Measurements from ENCODE around the gene TENM3. TPM values are rescaled to one million over a fixed set of nuclear protein-coding genes. Genes with fewer than 3 reads are reported as not detected.

TENM3 gene
- total and polyA plus RNA-seq, 2 of the 8 experiments (the other 6 are each of a cell fraction or from before 2014, with no cell fraction given) = 36.9 to 69.3 TPM

DNA sequence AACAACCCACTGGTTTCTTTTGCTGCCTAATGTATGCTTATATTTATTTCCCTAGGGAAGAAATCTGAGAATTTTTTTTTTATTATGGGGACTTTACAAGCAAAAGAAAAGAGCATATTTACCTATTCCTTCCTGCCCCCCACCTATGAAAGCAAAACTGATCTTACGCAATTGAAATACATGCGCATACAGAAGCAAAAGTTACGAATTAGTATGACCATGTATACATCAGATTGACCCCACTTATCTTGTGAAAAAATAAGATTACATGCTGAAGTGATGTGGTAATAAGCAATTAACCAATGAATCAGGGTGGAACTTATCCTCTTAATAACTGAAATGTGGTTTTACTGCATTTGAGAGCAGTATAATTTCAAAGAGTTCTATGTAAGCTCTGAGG lies 151.0 kb downstream of the TENM3 start:
- 85% methylated on average over 3 of the region's 3 CpGs; no CpG with 5 or more reads in 1 of the 2 experiments for WGBS, 2 experiments (ENCODE audit: extremely low coverage in 1 of 2, insufficient coverage in 1 of 2, insufficient read length in 1 of 2, insufficient replicate concordance in 2 of 2, low coverage in 1 of 2, low lambda C conversion rate in 2 of 2, missing lambda C conversion rate in 1 of 2)
- peaks cover 0 to 1% (median 0%) of the 10 kb centered on the region in 4 experiments; a peak in 1 of 7 replicates for H3K27me3 ChIP-seq (replicated peaks in 1 of 4; ENCODE audit: control insufficient read depth in 3 of 4, extremely low read depth in 1 of 4, insufficient read depth in 3 of 4, low read length in 3 of 4)
- CTCF ChIA-PET (ENCODE audit: partially characterized antibody) = interaction anchor here (1.7 kb wide), 1 partner anchor 9 kb away, joined by 3 read pairs; no protein-coding TSS in a partner anchor
- H4K91ac ChIP-seq (replicated peaks; ENCODE audit: insufficient read length, low read length) = no peak overlapping the region
- H3K9me3 ChIP-seq (ENCODE audit: insufficient read depth in 2 of 2, low read depth in 1 of 2, low read length in 1 of 2) = no peaks in the 10 kb centered on the region
- no peaks in the 10 kb centered on the region for H3K79me1 ChIP-seq (ENCODE audit: low read depth, low read length)
- H2BK120ac ChIP-seq (replicated peaks; ENCODE audit: low read depth, low read length) = no peak overlapping the region
- H3K27ac ChIP-seq (ENCODE audit: low read depth, low read length) = no peak overlapping the region
- no peak overlapping the region for H3K4ac ChIP-seq (replicated peaks; ENCODE audit: insufficient read length, low read depth, low read length)
- H3K36me3 ChIP-seq (ENCODE audit: control insufficient read depth in 2 of 4, insufficient read depth in 4 of 4, low read length in 3 of 4) = no peaks in the 10 kb centered on the region
- no peak for DNase-seq (ENCODE audit: low read depth in 1 of 2, low spot score in 2 of 2)
- H3K23ac ChIP-seq (ENCODE audit: insufficient read length) = no peak overlapping the region
- no peak overlapping the region for H3K56ac ChIP-seq (replicated peaks; ENCODE audit: insufficient read length, low read depth, low read length)
- no peak overlapping the region for H3K9ac ChIP-seq (replicated peaks in 1 of 4; ENCODE audit: extremely low read depth in 1 of 4, low read depth in 3 of 4, low read length in 3 of 4)
- no peak overlapping the region for H3K4me3 ChIP-seq (ENCODE audit: extremely low read depth in 1 of 4, insufficient read depth in 2 of 4, low read depth in 3 of 4, low read length in 4 of 4)
- no peak overlapping the region for H3K18ac ChIP-seq (ENCODE audit: extremely low read depth, low read length)
- POLR2A ChIA-PET (ENCODE audit: partially characterized antibody) = no interaction called here
- no peaks in the 10 kb centered on the region for H4K20me1 ChIP-seq (replicated peaks in 1 of 2; ENCODE audit: control insufficient read depth in 1 of 2, insufficient read depth in 2 of 2, low read length in 2 of 2)
- no peak overlapping the region for H2AK5ac ChIP-seq (ENCODE audit: low read depth, low read length)
- H3K4me1 ChIP-seq (replicated peaks in 1 of 4; ENCODE audit: control insufficient read depth in 3 of 4, insufficient read depth in 4 of 4, low read length in 3 of 4) = peaks cover 0 to 3% (median 0%) of the 10 kb centered on the region in 4 experiments; a peak in 1 of 7 replicates
- no peak overlapping the region for H2BK20ac ChIP-seq (ENCODE audit: low read length)
- no peak overlapping the region for H4K5ac ChIP-seq (ENCODE audit: insufficient read length, low read depth, low read length)
- no peaks in the 10 kb centered on the region for H3K23me2 ChIP-seq (ENCODE audit: low read depth, low read length)
- no peak overlapping the region for H3K4me2 ChIP-seq (ENCODE audit: insufficient read depth in 1 of 2, low read depth in 2 of 2, low read length in 2 of 2)
- no peak overlapping the region for H2BK15ac ChIP-seq (ENCODE audit: low read length)
- H2AFZ ChIP-seq (ENCODE audit: low read length) = no peak overlapping the region
- no peak overlapping the region for H4K8ac ChIP-seq (ENCODE audit: extremely low read depth, insufficient read depth, low read length)
- TF ChIP-seq CEBPB (IDR thresholded peaks at IDR 0.05; ENCODE audit: low read depth, low read length) = peak; percentile 3; the same call in 1 of the 2 replicates
- no peak for TF ChIP-seq POLR2A (IDR thresholded peaks at IDR 0.05; ENCODE audit: control extremely low read depth in 1 of 2, low read depth in 2 of 2, low read length in 2 of 2)
- no peak for TF ChIP-seq POLR2AphosphoS5 (IDR thresholded peaks at IDR 0.05; ENCODE audit: low read depth, low read length)
- no peak for TF ChIP-seq CREB1 (IDR thresholded peaks at IDR 0.05)
- no peak for TF ChIP-seq EGR1 (IDR thresholded peaks at IDR 0.05; ENCODE audit: borderline replicate concordance, low read depth, low read length)
- H2BK12ac ChIP-seq (ENCODE audit: low read depth, low read length) = no peak overlapping the region
- no peak overlapping the region for H2BK5ac ChIP-seq (ENCODE audit: low read depth, low read length)
- no peak overlapping the region for H3K14ac ChIP-seq (ENCODE audit: insufficient read length)
- FAIRE-seq = no peak
- no peaks in the 10 kb centered on the region for H3K79me2 ChIP-seq (ENCODE audit: control insufficient read depth in 1 of 2, insufficient read depth in 2 of 2, low read length in 2 of 2)
